Activated CD4-positive, alpha-beta T cell treated with anti-CD3 and anti-CD28 coated beads for 48 hours (primary cell): ENCODE data around the gene TAF4.

ENCODE experiments used
- DNase-seq: peaks from one replicate; pipeline ENCODE4 v3.0.0-alpha.2; 2020

TAF4 gene

GRCh38 chr20:62019881-62020492 lies 45.7 kb downstream of the TAF4 start:
- DNase-seq = no peak

GRCh38 chr20:62019144-62019805 lies 46.4 kb downstream of the TAF4 start:
- DNase-seq = no peak

- no peak for DNase-seq
Measured at GRCh38 chr20:62018437-62019143, 47.1 kb downstream of the TAF4 start.

- DNase-seq = no peak
Measured at GRCh38 chr20:62015540-62016288, 50.0 kb downstream of the TAF4 start.

- DNase-seq = no peak
Measured at GRCh38 chr20:62014889-62015537, 50.7 kb downstream of the TAF4 start.

- DNase-seq = no peak
Measured at GRCh38 chr20:62014488-62014775, 51.2 kb downstream of the TAF4 start.

- DNase-seq = no peak
Measured at GRCh38 chr20:62012631-62013030, 53.0 kb downstream of the TAF4 start.

GRCh38 chr20:62011938-62012534 lies 53.6 kb downstream of the TAF4 start:
- DNase-seq = no peak

GRCh38 chr20:62011403-62011790 lies 54.3 kb downstream of the TAF4 start:
- DNase-seq = no peak

- DNase-seq = peak; percentile 62
Measured at GRCh38 chr20:62010551-62011402, 54.9 kb downstream of the TAF4 start.

GRCh38 chr20:62009869-62010445 lies 55.7 kb downstream of the TAF4 start:
- no peak for DNase-seq

- no peak for DNase-seq
Measured at GRCh38 chr20:62009322-62009721, 56.4 kb downstream of the TAF4 start.

- DNase-seq = no peak
Measured at GRCh38 chr20:62008643-62009183, 57.0 kb downstream of the TAF4 start.

GRCh38 chr20:62007127-62007647 lies 58.5 kb downstream of the TAF4 start:
- DNase-seq = no peak

GRCh38 chr20:62006482-62006881 lies 59.2 kb downstream of the TAF4 start:
- no peak for DNase-seq

GRCh38 chr20:62004614-62005013 lies 61.1 kb downstream of the TAF4 start:
- DNase-seq = no peak

- no peak for DNase-seq
Measured at GRCh38 chr20:62003567-62004405, 61.9 kb downstream of the TAF4 start.

GRCh38 chr20:62002882-62003480 lies 62.7 kb downstream of the TAF4 start:
- DNase-seq = no peak

- DNase-seq = no peak
Measured at GRCh38 chr20:62001178-62001715, 64.4 kb downstream of the TAF4 start.
